Upper lobe of left lung (tissue), 6 donors: ENCODE data around the gene FBXL3. TPM values are rescaled to one million over a fixed set of nuclear protein-coding genes. Genes with fewer than 3 reads are reported as not detected.
"Not testable (repeated sequence)": the region's sequence is repeated elsewhere in the genome, so short reads cannot be mapped to it uniquely, and the experiment has no call there.

ENCODE experiments used
- ATAC-seq, 2 donors: fragments of 200-7000 bp; cut with Tn5 transposase; one replicate each; pipeline ENCODE4 v1.9.1; 2022; ENCODE audit warnings: mild to moderate bottlenecking in 2 of 2, moderate library complexity in 2 of 2; ENCODE audit not compliant: low FRiP score in 2 of 2
- DNase-seq, 2 donors: peaks; one replicate each; pipeline ENCODE4 v3.0.0-alpha.2; 2019 to 2020
- H3K27ac ChIP-seq, 4 donors: fragments of 200-600 bp; sonication (generic); one replicate each; pipeline ENCODE4 v1.5.1; 2016 to 2019
- H3K27me3 ChIP-seq, 4 donors: fragments of 200-600 bp; sonication (generic); one replicate each; pipeline ENCODE4 v1.5.1; 2017 to 2019
- H3K36me3 ChIP-seq, 4 donors: fragments of 200-600 bp; sonication (generic); one replicate each; pipeline ENCODE4 v1.5.1; 2016 to 2019
- H3K4me1 ChIP-seq, 4 donors: fragments of 200-600 bp; sonication (generic); one replicate each; pipeline ENCODE4 v1.5.1; 2018 to 2019
- H3K4me3 ChIP-seq, 4 donors: fragments of 200-600 bp; sonication (generic); one replicate each; pipeline ENCODE4 v1.5.1; 2017 to 2019; ENCODE audit warnings: mild to moderate bottlenecking in 2 of 4, moderate library complexity in 1 of 4
- H3K9me3 ChIP-seq, 4 donors: fragments of 200-600 bp; sonication (generic); one replicate each; pipeline ENCODE4 v1.5.1; 2018 to 2019
- CTCF ChIP-seq, 6 experiments: fragments of 450-650 bp in 4 of 6; fragments of 200-600 bp in 2 of 6; sonication (generic) in 2 of 6; IDR thresholded peaks; one replicate each; pipeline ENCODE4 v1.5.1; 2016 to 2019; ENCODE audit warnings: antibody characterized with exemption in 6 of 6
- EP300 ChIP-seq, 4 donors: sonication (generic); formaldehyde crosslinking; IDR thresholded peaks; one replicate each; pipeline ENCODE4 v1.5.1; 2017; ENCODE audit warnings: antibody characterized with exemption in 4 of 4, control low read depth in 2 of 4
- POLR2A ChIP-seq, 4 donors: fragments of 450-650 bp; IDR thresholded peaks; one replicate each; pipeline ENCODE4 v1.5.1; 2016 to 2017; ENCODE audit warnings: antibody characterized with exemption in 4 of 4, mild to moderate bottlenecking in 2 of 4
- POLR2AphosphoS5 ChIP-seq, 2 donors: sonication (generic); formaldehyde crosslinking; IDR thresholded peaks; one replicate each; pipeline ENCODE4 v1.5.1; 2017; ENCODE audit warnings: antibody characterized with exemption in 2 of 2
- WGBS, 2 donors: methylation state at CpG; one replicate each; pipeline ENCODE4 v1.1.5; 2017 to 2018; 5-methylcytosine and 5-hydroxymethylcytosine counted together
- total RNA-seq, 6 donors: library from RNA; depleted of rRNA in 4 of 6; stranded (reverse); fragments of >200 nt in 4 of 6; gene quantifications; one replicate each; pipeline versions ENCODE4 v1.1.0 to v1.2.1, GENCODE V29; 2016 to 2021
- donor health status: DM: no; HTN: no; CAD: no; lungs with moderate emphysema.
- donor health status: DM: no; HTN: yes; CAD: no; lungs with severe emphysema.

Gene FBXL3
- total RNA-seq, 6 donors from 2014 or later: 37.7 to 94.9 (median 53.8) TPM

GRCh38 chr13:77009011-77009410 is 17.9 kb downstream of the FBXL3 start:
- DNase-seq (no peak), ATAC-seq (no peak)
- Histone ChIP-seq H3K9me3 (no peaks in the 10 kb centered on the region), H3K36me3 (peaks cover 14 to 76% (median 44%) of the 10 kb centered on the region in 4 donors), H3K4me1 (peaks cover 0 to 15% (median 10%) of the 10 kb centered on the region in 4 donors), H3K27ac (no peak overlapping the region), H3K4me3 (no peak overlapping the region), H3K27me3 (no peaks in the 10 kb centered on the region)
- WGBS, 2 donors: 81 to 84% methylated on average over 2 of the region's 2 CpGs
- TF ChIP-seq CTCF (IDR thresholded peaks at IDR 0.05) (no peak), EP300 (IDR thresholded peaks at IDR 0.05) (no peak), POLR2AphosphoS5 (IDR thresholded peaks at IDR 0.05) (no peak), POLR2A (IDR thresholded peaks at IDR 0.05) (no peak)

- peaks cover 0 to 17% (median 10%) of the 10 kb centered on the region in 4 donors for H3K4me1 ChIP-seq
- not testable (repeated sequence) for ATAC-seq, H3K4me3 ChIP-seq, DNase-seq, H3K27ac ChIP-seq, H3K9me3 ChIP-seq, H3K27me3 ChIP-seq
- H3K36me3 ChIP-seq: peaks cover 7 to 76% (median 39%) of the 10 kb centered on the region in 4 donors
- WGBS, 2 donors: 87 to 90% methylated on average over 4 of the region's 4 CpGs
Observed at GRCh38 chr13:77008337-77008736, 18.6 kb downstream of the FBXL3 start.

- Histone ChIP-seq H3K27ac (peak overlapping the region in 2 of 4 donors; percentile 25 to 58), H3K27me3 (no peaks in the 10 kb centered on the region), H3K9me3 (no peaks in the 10 kb centered on the region), H3K4me1 (peaks cover 15 to 21% (median 18%) of the 10 kb centered on the region in 4 donors), H3K4me3 (no peak overlapping the region), H3K36me3 (peaks cover 3 to 50% (median 12%) of the 10 kb centered on the region in 4 donors)
- 58 to 63% methylated on average over 7 of the region's 7 CpGs for WGBS, 2 donors
- DNase-seq (no peak), ATAC-seq (peak in 1 of 2 donors; percentile 63)
- TF ChIP-seq POLR2AphosphoS5 (IDR thresholded peaks at IDR 0.05) (no peak), POLR2A (IDR thresholded peaks at IDR 0.05) (no peak), EP300 (IDR thresholded peaks at IDR 0.05) (no peak), CTCF (IDR thresholded peaks at IDR 0.05) (peak; percentile 16 to 52 (median 46))
Observed at GRCh38 chr13:77002590-77003190, 24.3 kb downstream of the FBXL3 start.

DNA sequence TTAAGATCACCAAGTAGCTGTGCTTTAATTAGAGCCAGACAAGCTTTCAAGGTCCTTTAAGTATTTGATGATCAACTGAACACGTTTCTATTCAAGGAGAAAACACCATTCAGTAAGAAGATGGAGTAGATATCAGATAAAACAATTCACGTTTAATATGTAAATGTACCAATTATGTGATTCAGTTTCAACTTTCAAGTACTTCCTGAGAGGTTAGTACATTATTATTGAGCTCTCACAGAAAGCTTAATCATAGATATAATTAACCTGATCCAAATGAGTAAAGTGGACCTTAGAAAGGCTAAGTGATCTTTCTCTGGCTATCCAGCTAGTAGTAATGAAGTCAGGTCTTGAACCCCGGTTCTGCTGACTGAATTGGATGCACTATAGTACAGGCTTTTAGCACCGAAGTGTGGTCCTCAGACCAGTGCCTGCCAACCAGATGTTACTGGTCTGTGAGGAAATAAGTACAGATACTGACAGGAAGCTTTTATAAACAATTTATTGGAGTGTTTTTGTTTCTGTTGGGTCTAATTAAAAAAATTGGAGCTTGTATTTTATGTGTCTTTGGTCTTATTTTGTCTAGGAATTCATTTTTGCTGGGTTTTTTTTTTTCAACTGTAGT is 24.9 kb downstream of the FBXL3 start:
- peaks cover 15 to 21% (median 18%) of the 10 kb centered on the region in 4 donors for H3K4me1 ChIP-seq
- WGBS, 2 donors: 43 to 48% methylated on average over 4 of the region's 4 CpGs
- no peak overlapping the region for H3K4me3 ChIP-seq
- H3K9me3 ChIP-seq: no peaks in the 10 kb centered on the region
- peaks cover 3 to 48% (median 8%) of the 10 kb centered on the region in 4 donors for H3K36me3 ChIP-seq
- no peaks in the 10 kb centered on the region for H3K27me3 ChIP-seq
- TF ChIP-seq POLR2A (IDR thresholded peaks at IDR 0.05) (no peak), EP300 (IDR thresholded peaks at IDR 0.05) (no peak), CTCF (IDR thresholded peaks at IDR 0.05) (no peak), POLR2AphosphoS5 (IDR thresholded peaks at IDR 0.05) (no peak)
- peak overlapping the region in 2 of 4 donors; percentile 46 to 58 for H3K27ac ChIP-seq
- ATAC-seq: no peak
- DNase-seq: no peak

DNA sequence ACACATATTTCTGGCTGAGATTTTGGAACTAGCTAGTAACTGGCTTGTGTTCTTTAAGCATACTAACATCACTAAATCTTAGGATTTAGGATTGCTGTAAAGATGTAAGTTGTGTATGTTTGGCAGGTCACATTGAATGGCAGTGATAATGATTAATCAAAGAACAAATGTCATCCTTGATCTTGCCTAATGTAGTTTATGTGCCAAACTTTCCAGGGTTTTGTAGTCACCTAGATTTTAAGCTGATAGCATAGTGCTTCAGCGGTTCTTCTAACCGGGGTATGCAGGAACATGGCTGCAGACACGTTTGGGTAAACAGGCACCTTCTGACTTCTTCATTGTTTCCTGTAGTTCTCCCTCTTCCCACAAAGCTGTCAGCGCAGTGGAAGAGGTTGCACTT is 25.4 kb downstream of the FBXL3 start:
- no peaks in the 10 kb centered on the region for H3K9me3 ChIP-seq
- DNase-seq: no peak
- H3K36me3 ChIP-seq: peaks cover 3 to 44% (median 7%) of the 10 kb centered on the region in 4 donors
- 37 to 50% methylated on average over 4 of the region's 4 CpGs for whole genome bisulfite sequencing, 2 donors
- no peak overlapping the region for H3K4me3 ChIP-seq
- no peak for ATAC-seq
- TF ChIP-seq POLR2AphosphoS5 (IDR thresholded peaks at IDR 0.05): no peak
- TF ChIP-seq CTCF (IDR thresholded peaks at IDR 0.05): no peak
- no peak for TF ChIP-seq POLR2A (IDR thresholded peaks at IDR 0.05)
- no peak for TF ChIP-seq EP300 (IDR thresholded peaks at IDR 0.05)
- H3K27ac ChIP-seq: peak overlapping the region in 2 of 4 donors; percentile 46 to 58
- peaks cover 15 to 21% (median 18%) of the 10 kb centered on the region in 4 donors for H3K4me1 ChIP-seq
- no peaks in the 10 kb centered on the region for H3K27me3 ChIP-seq
